Psoas muscle (tissue), 8 donors: ENCODE data around the gene CNDP2. TPM values are rescaled to one million over a fixed set of nuclear protein-coding genes. Genes with fewer than 3 reads are reported as not detected.

Source experiments
- ATAC-seq, 4 donors: fragments of 200-7000 bp; cut with Tn5 transposase; one replicate each; pipeline ENCODE4 v1.9.1; 2020; ENCODE audit warnings: moderate library complexity in 3 of 4, mild to moderate bottlenecking in 2 of 4
- DNase-seq, 2 donors: peaks; one replicate each; pipeline ENCODE4 v3.0.0-alpha.2; 2020
- H3K27ac ChIP-seq: fragments of 200-600 bp; one replicate; pipeline ENCODE4 v1.8.0; 2022
- H3K27me3 ChIP-seq, 3 donors: fragments of 200-600 bp in 1 of 3; one replicate each; pipeline versions ENCODE4 v1.6.1 to v1.8.0; 2013 to 2022; ENCODE audit warnings: low read length in 2 of 3, mild to moderate bottlenecking in 2 of 3, moderate library complexity in 1 of 3; ENCODE audit not compliant: insufficient read depth in 3 of 3
- H3K36me3 ChIP-seq, 2 donors: fragments of 200-600 bp in 1 of 2; one replicate each; pipeline versions ENCODE4 v1.6.1 to v1.8.0; 2013 to 2022; ENCODE audit warnings: low read depth in 1 of 2, mild to moderate bottlenecking in 1 of 2, moderate library complexity in 1 of 2; ENCODE audit not compliant: insufficient read depth in 1 of 2
- H3K4me1 ChIP-seq: fragments of 200-600 bp; one replicate; pipeline ENCODE4 v1.8.0; 2022
- H3K4me3 ChIP-seq: fragments of 200-600 bp; one replicate; pipeline ENCODE4 v1.8.0; 2022; ENCODE audit warnings: mild to moderate bottlenecking
- H3K9me3 ChIP-seq: fragments of 200-600 bp; one replicate; pipeline ENCODE4 v1.8.0; 2022
- CTCF ChIP-seq: fragments of 200-600 bp; IDR thresholded peaks from one replicate; pipeline ENCODE4 v1.8.0; 2022; ENCODE audit warnings: antibody characterized with exemption
- WGBS, 3 donors: extraction: QIAGEN DNeasy Blood & Tissue Kit; methylation state at CpG; one replicate each; pipeline versions ENCODE4 v1.1.6 to v1.1.7; 2013; 5-methylcytosine and 5-hydroxymethylcytosine counted together
- intact Hi-C, 2 donors: fragments of 100-400 bp; cut with DNase I; formaldehyde crosslinking; loops; one replicate each; pipeline versions ENCODE4 v1.11.0 to v1.14.2; 2022
- polyA plus RNA-seq, 3 donors: library from polyadenylated mRNA; stranded (reverse); fragments of 200-250 nt; gene quantifications; one replicate each; pipeline ENCODE4 v1.2.3, GENCODE V29; 2013
- total RNA-seq, 4 donors: library from RNA; stranded (reverse); fragmentation: NEBNext Ultra II Directional in 2 of 4; extraction: Animal tissue kit (Norgen Biotek cat#: 25700) in 2 of 4; gene quantifications; one replicate each; pipeline versions ENCODE4 v1.2.1 to v1.2.4, GENCODE V29; 2021 to 2023
- donor health status: healthy with polysubstance abuse.
- donor health status: DM: no; HTN: no; CAD: no; lungs with moderate emphysema.
- donor health status: Bipolar disorder and iron deficiency.
- donor health status: healthy.
- donor health status: DM: yes; HTN: yes; CAD: no.
- donor health status: DM: no; HTN: no; CAD: no.
- donor health status: DM: no; HTN: no; CAD: no.
- donor health status: DM: yes; HTN: yes; CAD: no.

The CNDP2 gene
- total and polyA plus RNA-seq, 7 donors = 24.3 to 51.9 (median 41.4) TPM

GRCh38 chr18:74497324-74497676, 1.1 kb downstream of the CNDP2 start:
- peak overlapping the region; percentile 89 for H3K4me3 ChIP-seq
- intact Hi-C loops = loop anchor here (5.0 to 10.0 kb wide), 6 partner anchors 98 to 350 kb away; partner anchors contain the start of genes CYB5A (in 2 of the 2), ZNF407 (in 2 of the 2), FBXO15 (in 1 of the 2) and TIMM21 (in 1 of the 2)
- DNase-seq (no peak), ATAC-seq (no peak)
- no peak for TF ChIP-seq CTCF
- H3K4me1 ChIP-seq = peaks cover 9% of the 10 kb centered on the region
- H3K27ac ChIP-seq = peak overlapping the region; percentile 91
- no peaks in the 10 kb centered on the region for H3K9me3 ChIP-seq
- peaks cover 0 to 20% of the 10 kb centered on the region in 2 donors for H3K36me3 ChIP-seq
- H3K27me3 ChIP-seq = peaks cover 0 to under 1% (median 0%) of the 10 kb centered on the region in 3 donors
- WGBS, 3 donors = 92 to 95% (median 93%) methylated on average over 8 of the region's 8 CpGs

GRCh38 chr18:74497778-74498177, 1.6 kb downstream of the CNDP2 start:
- Histone ChIP-seq H3K4me1 (peaks cover 9% of the 10 kb centered on the region), H3K9me3 (no peaks in the 10 kb centered on the region), H3K36me3 (peaks cover 0 to 25% of the 10 kb centered on the region in 2 donors), H3K27me3 (no peaks in the 10 kb centered on the region), H3K4me3 (no peak overlapping the region), H3K27ac (no peak overlapping the region)
- intact Hi-C loops = loop anchor here (5.0 to 10.0 kb wide), 6 partner anchors 97 to 350 kb away; partner anchors contain the start of genes CYB5A (in 2 of the 2), ZNF407 (in 2 of the 2), FBXO15 (in 1 of the 2) and TIMM21 (in 1 of the 2)
- TF ChIP-seq CTCF = no peak
- DNase-seq (no peak), ATAC-seq (no peak)
- WGBS, 3 donors = 84 to 92% (median 89%) methylated on average over 3 of the region's 3 CpGs

- Histone ChIP-seq H3K27ac (peak overlapping the region; percentile 72), H3K36me3 (peaks cover 0 to 35% of the 10 kb centered on the region in 2 donors), H3K27me3 (no peaks in the 10 kb centered on the region), H3K9me3 (no peaks in the 10 kb centered on the region), H3K4me3 (peak overlapping the region; percentile 38), H3K4me1 (peaks cover 9% of the 10 kb centered on the region)
- DNase-seq (peak in 1 of 2 donors; percentile 35), ATAC-seq (no peak)
- WGBS, 3 donors = 66 to 76% (median 75%) methylated on average over 14 of the region's 14 CpGs
- TF ChIP-seq CTCF = no peak
- intact Hi-C loops = loop anchor here (1.0 to 10.0 kb wide), 7 partner anchors 53 to 352 kb away; partner anchors contain the start of genes CYB5A (in 2 of the 2), ZNF407 (in 2 of the 2), FBXO15 (in 1 of the 2) and TIMM21 (in 1 of the 2)
These were observed 2.8 kb downstream of the CNDP2 start for GRCh38 chr18:74498712-74499627.

GRCh38 chr18:74499633-74500032, 3.5 kb downstream of the CNDP2 start:
- intact Hi-C loops = loop anchor here (1.0 to 10.0 kb wide), 7 partner anchors 53 to 352 kb away; partner anchors contain the start of genes CYB5A (in 2 of the 2), ZNF407 (in 2 of the 2), FBXO15 (in 1 of the 2) and TIMM21 (in 1 of the 2)
- TF ChIP-seq CTCF = no peak
- H3K4me3 ChIP-seq = peak overlapping the region; percentile 38

More at GRCh38 chr18:74499633-74500032, 3.5 kb downstream of the CNDP2 start:
- H3K27me3 ChIP-seq = no peaks in the 10 kb centered on the region
- H3K27ac ChIP-seq = peak overlapping the region; percentile 72
- ATAC-seq = no peak
- 49 to 66% (median 66%) methylated on average over 9 of the region's 9 CpGs for WGBS, 3 donors
- peak; percentile 74 to 83 for DNase-seq
- no peaks in the 10 kb centered on the region for H3K9me3 ChIP-seq
- H3K36me3 ChIP-seq = peaks cover 0 to 41% of the 10 kb centered on the region in 2 donors
- H3K4me1 ChIP-seq = peaks cover 9% of the 10 kb centered on the region
